Measurements from ENCODE around the gene SMU1.

Gene SMU1

GRCh38 chr9:33076046-33077004, at the start of gene SMU1:
TSS of gene SMU1 (minus strand) at chr9:33076674. CDS start at chr9:33076608, 66 bp downstream.
- peak; percentile 92 for DNase-seq

GRCh38 chr9:33125461-33125860, 49.0 kb upstream of the SMU1 start:
- no peak for DNase-seq

GRCh38 chr9:33124751-33125381, 48.4 kb upstream of the SMU1 start:
- DNase-seq, result no peak

GRCh38 chr9:33124046-33124445, 47.6 kb upstream of the SMU1 start:
- DNase-seq, result no peak

- DNase-seq, result no peak
Observed at GRCh38 chr9:33123407-33124031, 47.0 kb upstream of the SMU1 start.

- DNase-seq, result no peak
Observed at GRCh38 chr9:33120620-33121019, 44.1 kb upstream of the SMU1 start.

- no peak for DNase-seq
Observed at GRCh38 chr9:33117796-33118195, 41.3 kb upstream of the SMU1 start.

- DNase-seq, result no peak
Observed at GRCh38 chr9:33117306-33117705, 40.8 kb upstream of the SMU1 start.

GRCh38 chr9:33116860-33117259, 40.4 kb upstream of the SMU1 start:
- DNase-seq, result no peak

GRCh38 chr9:33114746-33115145, 38.3 kb upstream of the SMU1 start:
- no peak for DNase-seq

GRCh38 chr9:33113799-33114547, 37.5 kb upstream of the SMU1 start:
- DNase-seq, result no peak

GRCh38 chr9:33112094-33112493, 35.6 kb upstream of the SMU1 start:
- DNase-seq, result no peak

- DNase-seq, result no peak
Observed at GRCh38 chr9:33111631-33112030, 35.2 kb upstream of the SMU1 start.

GRCh38 chr9:33110686-33111085, 34.2 kb upstream of the SMU1 start:
- no peak for DNase-seq

- DNase-seq, result no peak
Observed at GRCh38 chr9:33109850-33110595, 33.5 kb upstream of the SMU1 start.

GRCh38 chr9:33109097-33109496, 32.6 kb upstream of the SMU1 start:
- no peak for DNase-seq

GRCh38 chr9:33108472-33108871, 32.0 kb upstream of the SMU1 start:
- no peak for DNase-seq

GRCh38 chr9:33107762-33108161, 31.3 kb upstream of the SMU1 start:
- no peak for DNase-seq

GRCh38 chr9:33106827-33107621, 30.6 kb upstream of the SMU1 start:
- no peak for DNase-seq

- DNase-seq, result no peak
Observed at GRCh38 chr9:33106372-33106771, 29.9 kb upstream of the SMU1 start.

GRCh38 chr9:33105959-33106358, 29.5 kb upstream of the SMU1 start:
- DNase-seq, result no peak
